Measurements from ENCODE around the gene NUP155. TPM values are rescaled to one million over a fixed set of nuclear protein-coding genes. Genes with fewer than 3 reads are reported as not detected.
"Not testable (repeated sequence)": the region's sequence is repeated elsewhere in the genome, so short reads cannot be mapped to it uniquely, and the experiment has no call there.

The NUP155 gene
- total RNA-seq, 3 donors from 2014 or later (not counting 1 experiment from before 2014, with no cell fraction given), result 21.1 to 29.0 (median 27.9) TPM

DNA sequence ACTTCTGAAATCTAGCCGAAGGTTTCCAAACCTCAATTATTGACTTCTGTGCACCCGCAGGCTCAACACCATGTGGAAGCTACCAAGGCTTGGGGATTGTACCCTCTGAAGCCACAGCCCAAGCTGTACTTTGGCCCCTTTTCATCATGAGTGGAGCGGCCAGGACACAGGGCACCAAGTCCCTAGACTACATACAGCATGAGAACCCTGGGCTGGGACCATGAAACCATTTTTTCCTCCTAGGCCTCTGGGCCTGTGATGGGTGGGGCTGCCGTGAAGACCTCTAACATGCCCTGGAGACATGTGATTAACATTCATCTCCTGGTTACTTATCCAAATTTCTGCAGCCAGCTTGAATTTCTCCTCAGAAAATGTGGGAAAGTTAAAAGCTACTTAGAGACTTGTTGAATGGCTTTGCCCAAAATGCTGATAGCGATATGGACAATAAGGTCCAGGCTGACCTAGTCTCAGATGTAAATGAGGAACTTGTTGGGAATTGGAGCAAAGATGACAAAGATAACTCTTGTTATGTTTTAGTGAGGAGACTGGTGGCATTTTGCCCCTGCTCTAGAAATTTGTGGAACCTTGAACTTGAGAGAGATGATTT is 87.6 kb downstream of the NUP155 start:
- H3K9me3 ChIP-seq (ENCODE audit: control insufficient read depth, insufficient read depth, low read length), result peaks cover 16% of the 10 kb centered on the region
- H3K4me1 ChIP-seq (ENCODE audit: control insufficient read depth, insufficient read depth, low read length), result no peaks in the 10 kb centered on the region
- H3K4me1 Mint-ChIP-seq, result no peaks in the 10 kb centered on the region
- no peaks in the 10 kb centered on the region for H3K36me3 Mint-ChIP-seq
- H3K36me3 ChIP-seq (ENCODE audit: control insufficient read depth, insufficient read depth, low read length), result no peaks in the 10 kb centered on the region
- H3K4me3 Mint-ChIP-seq, result no peak overlapping the region
- TF ChIP-seq, protein P1, sequence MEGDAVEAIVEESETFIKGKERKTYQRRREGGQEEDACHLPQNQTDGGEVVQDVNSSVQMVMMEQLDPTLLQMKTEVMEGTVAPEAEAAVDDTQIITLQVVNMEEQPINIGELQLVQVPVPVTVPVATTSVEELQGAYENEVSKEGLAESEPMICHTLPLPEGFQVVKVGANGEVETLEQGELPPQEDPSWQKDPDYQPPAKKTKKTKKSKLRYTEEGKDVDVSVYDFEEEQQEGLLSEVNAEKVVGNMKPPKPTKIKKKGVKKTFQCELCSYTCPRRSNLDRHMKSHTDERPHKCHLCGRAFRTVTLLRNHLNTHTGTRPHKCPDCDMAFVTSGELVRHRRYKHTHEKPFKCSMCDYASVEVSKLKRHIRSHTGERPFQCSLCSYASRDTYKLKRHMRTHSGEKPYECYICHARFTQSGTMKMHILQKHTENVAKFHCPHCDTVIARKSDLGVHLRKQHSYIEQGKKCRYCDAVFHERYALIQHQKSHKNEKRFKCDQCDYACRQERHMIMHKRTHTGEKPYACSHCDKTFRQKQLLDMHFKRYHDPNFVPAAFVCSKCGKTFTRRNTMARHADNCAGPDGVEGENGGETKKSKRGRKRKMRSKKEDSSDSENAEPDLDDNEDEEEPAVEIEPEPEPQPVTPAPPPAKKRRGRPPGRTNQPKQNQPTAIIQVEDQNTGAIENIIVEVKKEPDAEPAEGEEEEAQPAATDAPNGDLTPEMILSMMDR (IDR thresholded peaks at IDR 0.05), result no peak
- H3K27ac Mint-ChIP-seq, result no peak overlapping the region
- no peaks in the 10 kb centered on the region for H3K27me3 ChIP-seq (ENCODE audit: control insufficient read depth, insufficient read depth, low read length)
- peaks cover 0 to 3% of the 10 kb centered on the region in 2 donors for H3K9me3 Mint-ChIP-seq
- ATAC-seq, result no peak
- WGBS (ENCODE audit: insufficient coverage), result 97% methylated on average over 5 of the region's 5 CpGs
- intact Hi-C loops (cut with micrococcal nuclease), result no loop called here
- no peak overlapping the region for H3K4me3 ChIP-seq (ENCODE audit: low read length)
- DNase-seq, result no peak
- H3K27ac ChIP-seq (ENCODE audit: low read length), result no peak overlapping the region
- H3K27me3 Mint-ChIP-seq (ENCODE audit: low read depth in 2 of 2), result peaks cover 0 to 4% of the 10 kb centered on the region in 2 donors

DNA sequence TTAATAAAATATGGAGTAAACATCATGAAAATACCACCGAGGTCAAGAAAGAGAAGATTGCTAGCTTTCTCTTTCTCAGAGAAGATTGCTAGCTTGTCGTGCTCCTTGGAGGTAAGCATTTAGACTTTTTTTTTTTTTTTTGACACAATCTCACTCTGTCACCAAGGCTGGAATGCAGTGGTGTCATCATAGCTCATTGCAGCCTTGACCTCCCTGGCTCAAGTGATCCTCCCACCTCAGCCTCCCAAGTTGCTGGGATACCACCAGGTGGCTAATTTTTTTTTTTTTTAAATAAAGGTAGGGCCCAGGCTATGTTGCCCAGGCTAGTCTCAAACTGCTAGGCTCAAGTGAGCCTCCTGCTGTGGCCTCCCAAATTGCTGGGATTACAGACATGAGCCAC is 95.4 kb downstream of the NUP155 start:
- TF ChIP-seq, protein P1 (IDR thresholded peaks at IDR 0.05), result no peak
- H3K27me3 Mint-ChIP-seq (ENCODE audit: low read depth in 2 of 2), result peaks cover 0 to 9% of the 10 kb centered on the region in 2 donors
- H3K4me3 ChIP-seq (ENCODE audit: low read length), result no peak overlapping the region
- H3K9me3 Mint-ChIP-seq, result peaks cover 2 to 3% of the 10 kb centered on the region in 2 donors
- no peaks in the 10 kb centered on the region for H3K27me3 ChIP-seq (ENCODE audit: control insufficient read depth, insufficient read depth, low read length)
- H3K27ac ChIP-seq (ENCODE audit: low read length), result no peak overlapping the region
- intact Hi-C loops (cut with micrococcal nuclease), result no loop called here
- peaks cover 8% of the 10 kb centered on the region for H3K36me3 Mint-ChIP-seq
- H3K27ac Mint-ChIP-seq, result no peak overlapping the region
- DNase-seq, result no peak
- whole genome bisulfite sequencing (ENCODE audit: insufficient coverage), result 73% methylated on average over 2 of the region's 2 CpGs
- H3K36me3 ChIP-seq (ENCODE audit: control insufficient read depth, insufficient read depth, low read length), result no peaks in the 10 kb centered on the region
- H3K4me3 Mint-ChIP-seq, result no peak overlapping the region
- no peak for ATAC-seq
- H3K9me3 ChIP-seq (ENCODE audit: control insufficient read depth, insufficient read depth, low read length), result peaks cover 5% of the 10 kb centered on the region
- no peaks in the 10 kb centered on the region for H3K4me1 ChIP-seq (ENCODE audit: control insufficient read depth, insufficient read depth, low read length)
- H3K4me1 Mint-ChIP-seq, result no peaks in the 10 kb centered on the region

DNA sequence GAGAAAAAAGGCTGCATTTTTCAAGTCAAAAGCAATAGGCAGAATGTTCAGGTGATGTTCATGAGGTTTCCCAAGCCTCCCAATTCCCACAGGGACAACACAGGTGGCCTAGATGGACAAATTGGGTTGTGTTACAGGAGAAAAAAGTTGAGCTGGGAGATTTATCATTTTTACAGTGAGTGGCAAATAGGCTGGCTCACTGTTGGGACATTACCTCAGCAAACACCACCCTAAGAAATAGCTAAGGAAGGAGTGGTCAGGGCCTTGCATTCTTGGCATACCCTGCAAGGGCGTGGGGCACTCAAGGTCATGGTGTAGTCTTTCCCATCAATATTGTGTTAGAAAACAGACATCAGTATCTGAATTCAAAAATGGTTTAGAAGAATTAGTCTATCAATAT is 98.4 kb downstream of the NUP155 start:
- ATAC-seq, result no peak
- intact Hi-C loops (cut with micrococcal nuclease), result no loop called here
- Histone ChIP-seq H3K27me3 (ENCODE audit: control insufficient read depth, insufficient read depth, low read length) (no peaks in the 10 kb centered on the region), H3K36me3 (ENCODE audit: control insufficient read depth, insufficient read depth, low read length) (no peaks in the 10 kb centered on the region), H3K4me3 (ENCODE audit: low read length) (no peak overlapping the region), H3K9me3 (ENCODE audit: control insufficient read depth, insufficient read depth, low read length) (peaks cover 2% of the 10 kb centered on the region), H3K4me1 (ENCODE audit: control insufficient read depth, insufficient read depth, low read length) (no peaks in the 10 kb centered on the region), H3K27ac (ENCODE audit: low read length) (no peak overlapping the region)
- no peak overlapping the region for H3K27ac Mint-ChIP-seq
- no CpG with 5 or more reads among the region's 1 CpG for WGBS (ENCODE audit: insufficient coverage)
- no peak overlapping the region for H3K4me3 Mint-ChIP-seq
- TF ChIP-seq, protein P1 (IDR thresholded peaks at IDR 0.05), result no peak
- no peaks in the 10 kb centered on the region for H3K4me1 Mint-ChIP-seq
- peaks cover 0 to 11% of the 10 kb centered on the region in 2 donors for H3K27me3 Mint-ChIP-seq (ENCODE audit: low read depth in 2 of 2)
- peaks cover 10% of the 10 kb centered on the region for H3K36me3 Mint-ChIP-seq
- no peak for DNase-seq
- H3K9me3 Mint-ChIP-seq, result peaks cover 0 to 2% of the 10 kb centered on the region in 2 donors

DNA sequence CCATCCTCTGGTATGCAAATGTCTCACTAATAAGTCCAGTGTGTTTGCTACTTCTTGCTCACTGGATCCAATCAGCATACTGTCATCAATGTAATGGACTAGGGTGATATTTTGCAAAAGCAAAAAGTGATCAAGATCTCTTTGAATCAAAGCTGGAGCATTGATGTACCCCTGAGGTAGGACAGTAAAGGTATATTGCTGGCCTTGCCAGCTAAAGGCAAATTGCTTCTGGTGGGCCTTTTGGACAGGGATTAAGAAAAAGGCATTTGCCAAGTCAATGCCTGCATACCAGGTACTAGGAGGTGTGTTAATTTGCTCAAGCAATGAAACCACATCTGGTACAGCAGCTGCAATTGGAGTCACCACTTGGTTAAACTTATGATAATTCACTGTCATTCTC is 102.8 kb downstream of the NUP155 start:
- ATAC-seq; H3K27ac Mint-ChIP-seq; H3K9me3 ChIP-seq (ENCODE audit: control insufficient read depth, insufficient read depth, low read length); H3K9me3 Mint-ChIP-seq; H3K36me3 Mint-ChIP-seq; DNase-seq; H3K4me3 ChIP-seq (ENCODE audit: low read length); H3K36me3 ChIP-seq (ENCODE audit: control insufficient read depth, insufficient read depth, low read length); H3K27me3 ChIP-seq (ENCODE audit: control insufficient read depth, insufficient read depth, low read length); H3K27ac ChIP-seq (ENCODE audit: low read length); intact Hi-C loops (cut with micrococcal nuclease); H3K4me1 Mint-ChIP-seq; H3K4me1 ChIP-seq (ENCODE audit: control insufficient read depth, insufficient read depth, low read length); H3K4me3 Mint-ChIP-seq: not testable (repeated sequence)
- H3K27me3 Mint-ChIP-seq (ENCODE audit: low read depth in 2 of 2), result peaks cover 0 to 11% of the 10 kb centered on the region in 2 donors

All from natural killer cell (primary cell).